Islet of Langerhans (tissue), 1 donor: ENCODE data around the gene CHST11.

ENCODE experiments used
- FAIRE-seq: peaks from one replicate; lab custom pipeline; 2011; peaks lifted over from hg19 to GRCh38; lab: Jason Lieb, UNC

CHST11 gene

GRCh38 chr12:104724992-104725585, 268.3 kb downstream of the CHST11 start:
- no peak for FAIRE-seq

GRCh38 chr12:104725610-104726009, 268.9 kb downstream of the CHST11 start:
- FAIRE-seq: no peak

- no peak for FAIRE-seq
Observed at GRCh38 chr12:104727726-104728465, 271.1 kb downstream of the CHST11 start.

- no peak for FAIRE-seq
Observed at GRCh38 chr12:104729091-104729490, 272.3 kb downstream of the CHST11 start.

GRCh38 chr12:104729610-104730446, 273.1 kb downstream of the CHST11 start:
- FAIRE-seq: no peak

GRCh38 chr12:104730763-104731162, 274.0 kb downstream of the CHST11 start:
- FAIRE-seq: no peak

- no peak for FAIRE-seq
Observed at GRCh38 chr12:104733717-104734175, 277.0 kb downstream of the CHST11 start.

- no peak for FAIRE-seq
Observed at GRCh38 chr12:104734541-104735095, 277.9 kb downstream of the CHST11 start.

- FAIRE-seq: no peak
Observed at GRCh38 chr12:104735801-104736200, 279.1 kb downstream of the CHST11 start.

GRCh38 chr12:104736307-104736706, 279.6 kb downstream of the CHST11 start:
- no peak for FAIRE-seq

- no peak for FAIRE-seq
Observed at GRCh38 chr12:104737113-104737512, 280.4 kb downstream of the CHST11 start.

- no peak for FAIRE-seq
Observed at GRCh38 chr12:104737791-104738301, 281.1 kb downstream of the CHST11 start.

- FAIRE-seq: no peak
Observed at GRCh38 chr12:104738331-104738730, 281.6 kb downstream of the CHST11 start.

- no peak for FAIRE-seq
Observed at GRCh38 chr12:104738776-104739642, 282.3 kb downstream of the CHST11 start.

GRCh38 chr12:104740668-104741067, 283.9 kb downstream of the CHST11 start:
- FAIRE-seq: no peak

GRCh38 chr12:104741077-104741476, 284.3 kb downstream of the CHST11 start:
- no peak for FAIRE-seq

- FAIRE-seq: no peak
Observed at GRCh38 chr12:104741497-104742367, 285.0 kb downstream of the CHST11 start.

- no peak for FAIRE-seq
Observed at GRCh38 chr12:104742551-104743201, 285.9 kb downstream of the CHST11 start.

GRCh38 chr12:104743202-104743580, 286.4 kb downstream of the CHST11 start:
- no peak for FAIRE-seq
